Occipital lobe (tissue), 2 donors: ENCODE data around the gene SEMA3C. TPM values are rescaled to one million over a fixed set of nuclear protein-coding genes. Genes with fewer than 3 reads are reported as not detected.
"Not testable (repeated sequence)": the region's sequence is repeated elsewhere in the genome, so short reads cannot be mapped to it uniquely, and the experiment has no call there.

Experiments used
- DNase-seq: peaks from one replicate; lab custom pipeline; 2025; lab: John Stamatoyannopoulos, UW
- total RNA-seq: library from RNA; depleted of rRNA; stranded (reverse); fragments of >200 nt; gene quantifications from one replicate; pipeline ENCODE4 v1.2.3, GENCODE V29; 2014

SEMA3C gene
- total RNA-seq, 1 donor from 2014 or later, result 289 TPM

GRCh38 chr7:80926955-80927354 lies 8.1 kb upstream of the SEMA3C start:
- DNase-seq, result not testable (repeated sequence)

DNA sequence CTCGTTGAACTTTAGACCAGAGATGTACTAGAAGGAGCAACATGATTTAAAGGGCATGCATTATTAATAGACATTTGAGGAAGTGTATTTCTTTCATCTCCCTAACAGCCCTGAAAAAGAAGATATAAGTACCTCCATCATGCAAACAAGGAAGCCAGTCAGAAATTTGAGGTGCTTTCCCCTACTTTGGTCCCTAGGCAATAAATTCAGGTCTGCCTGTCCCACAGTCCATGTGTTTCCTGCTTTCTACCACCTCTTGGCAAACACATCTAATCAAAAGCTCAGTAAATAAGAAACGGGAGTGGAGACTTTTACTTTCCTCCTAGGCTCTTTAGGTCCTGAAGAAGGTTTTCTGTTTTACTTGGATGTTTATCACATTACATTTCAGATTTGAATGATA lies 5.2 kb upstream of the SEMA3C start:
- no peak for DNase-seq

GRCh38 chr7:80923211-80923612 lies 4.4 kb upstream of the SEMA3C start:
- no peak for DNase-seq

GRCh38 chr7:80922253-80923049 lies 3.6 kb upstream of the SEMA3C start:
- no peak for DNase-seq

GRCh38 chr7:80921130-80921529 lies 2.3 kb upstream of the SEMA3C start:
- DNase-seq, result no peak

DNA sequence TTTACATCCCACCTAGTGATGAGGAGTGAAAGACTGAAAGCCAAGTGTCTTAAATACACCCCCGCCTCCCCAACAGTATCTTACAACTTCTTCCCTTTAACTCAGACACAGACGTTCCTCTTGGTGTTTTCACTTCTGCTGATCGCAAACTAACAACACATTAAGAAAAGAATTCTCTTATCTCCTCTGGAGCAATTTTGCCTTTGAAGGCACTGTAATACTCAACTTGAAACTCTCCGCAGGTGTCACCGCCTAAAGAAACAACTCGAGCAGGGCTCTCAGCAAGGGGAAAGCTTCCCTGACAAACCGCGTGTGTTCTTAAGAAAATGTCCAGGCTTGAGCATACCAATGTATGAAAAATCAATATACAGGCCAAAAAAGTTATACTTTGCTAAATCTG lies 452 bp downstream of the SEMA3C start:
- DNase-seq, result no peak

GRCh38 chr7:80916770-80917741 lies 1.8 kb downstream of the SEMA3C start:
- no peak for DNase-seq

- no peak for DNase-seq
Observed at GRCh38 chr7:80910228-80910627, 8.6 kb downstream of the SEMA3C start.

- no peak for DNase-seq
Observed at GRCh38 chr7:80908360-80908797, 10.5 kb downstream of the SEMA3C start.

GRCh38 chr7:80907612-80908011 lies 11.2 kb downstream of the SEMA3C start:
- DNase-seq, result no peak

- DNase-seq, result no peak
Observed at GRCh38 chr7:80907141-80907601, 11.7 kb downstream of the SEMA3C start.

- no peak for DNase-seq
Observed at GRCh38 chr7:80905334-80905733, 13.5 kb downstream of the SEMA3C start.

- no peak for DNase-seq
Observed at GRCh38 chr7:80902716-80903308, 16.0 kb downstream of the SEMA3C start.

DNA sequence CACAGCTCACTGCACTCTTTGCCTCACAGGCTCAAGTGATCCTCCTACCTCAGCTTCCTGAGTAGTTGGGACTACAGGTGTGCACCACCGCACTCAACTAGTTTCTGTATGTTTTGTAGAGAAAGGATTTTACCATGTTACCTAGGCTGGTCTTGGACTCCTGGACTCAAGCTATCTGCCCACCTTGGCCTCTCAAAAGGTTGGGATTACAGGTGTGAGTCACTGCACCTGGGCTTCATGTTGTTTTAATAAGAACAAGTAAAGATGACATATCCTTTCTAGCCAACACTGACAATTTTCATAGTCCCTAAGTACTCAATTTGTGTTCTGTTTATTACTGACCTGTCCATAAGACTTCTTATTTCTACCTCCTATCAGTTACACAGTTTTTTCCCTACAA lies 16.8 kb downstream of the SEMA3C start:
- no peak for DNase-seq

DNA sequence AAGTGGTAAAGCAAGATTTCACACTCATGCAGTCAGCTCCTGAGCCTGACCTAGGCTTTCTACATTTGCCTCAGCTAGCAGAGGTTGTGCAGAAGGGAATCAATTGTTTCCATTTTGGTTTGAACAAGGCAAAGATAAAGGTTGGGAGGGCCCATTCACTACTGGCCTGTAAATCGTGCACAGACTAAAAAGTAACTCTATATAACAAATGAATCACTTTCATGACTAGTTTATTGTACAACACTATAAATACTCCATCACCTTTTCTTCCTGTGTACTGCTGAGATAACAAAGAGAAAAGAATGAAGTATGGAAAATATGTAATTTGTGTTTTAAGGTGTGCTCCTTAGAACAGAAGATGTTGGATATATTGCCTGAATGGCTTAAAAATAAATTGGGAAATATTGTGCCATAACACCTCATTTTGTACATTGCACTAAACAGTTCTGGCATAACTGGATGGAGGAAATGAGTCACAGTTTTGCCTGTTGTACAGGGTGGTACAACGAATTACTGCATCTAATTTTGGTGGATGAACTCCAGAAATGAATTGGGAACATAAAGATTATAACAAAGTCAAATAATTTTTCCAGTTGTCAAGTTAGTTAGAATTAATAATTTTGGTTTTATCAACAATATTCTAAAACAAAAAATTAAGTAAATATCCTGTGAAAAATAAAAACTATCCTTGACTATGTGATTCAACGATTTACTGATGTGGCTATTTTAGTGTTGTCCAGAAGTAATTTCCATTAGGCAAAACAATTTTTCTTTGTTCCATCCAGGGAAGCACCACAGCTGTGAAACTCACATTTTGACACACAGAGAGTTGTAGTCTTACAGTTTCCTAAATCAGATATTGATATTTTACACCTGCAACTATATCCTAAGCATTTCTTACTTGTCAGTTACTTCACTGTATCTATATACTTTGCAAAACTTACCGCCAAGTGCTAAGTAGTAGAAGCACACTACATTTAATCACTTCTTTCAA lies 18.0 kb downstream of the SEMA3C start:
- DNase-seq, result no peak

GRCh38 chr7:80896906-80897598 lies 21.8 kb downstream of the SEMA3C start:
- DNase-seq, result no peak

- DNase-seq, result no peak
Observed at GRCh38 chr7:80895056-80895455, 23.8 kb downstream of the SEMA3C start.

DNA sequence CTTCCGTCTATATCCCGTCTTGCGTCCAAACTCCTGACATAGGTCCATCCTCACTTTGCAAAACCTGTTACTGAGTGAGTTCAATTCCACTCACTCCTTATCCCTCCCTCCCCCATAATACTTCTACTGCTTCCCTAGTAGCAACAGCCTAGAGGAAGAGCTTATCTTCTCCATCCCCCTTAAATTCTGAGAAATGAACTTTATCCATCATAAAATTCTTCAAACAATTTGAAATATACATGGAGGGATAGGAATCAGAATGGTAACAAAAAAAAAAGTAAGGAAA lies 27.6 kb downstream of the SEMA3C start:
- DNase-seq, result no peak

DNA sequence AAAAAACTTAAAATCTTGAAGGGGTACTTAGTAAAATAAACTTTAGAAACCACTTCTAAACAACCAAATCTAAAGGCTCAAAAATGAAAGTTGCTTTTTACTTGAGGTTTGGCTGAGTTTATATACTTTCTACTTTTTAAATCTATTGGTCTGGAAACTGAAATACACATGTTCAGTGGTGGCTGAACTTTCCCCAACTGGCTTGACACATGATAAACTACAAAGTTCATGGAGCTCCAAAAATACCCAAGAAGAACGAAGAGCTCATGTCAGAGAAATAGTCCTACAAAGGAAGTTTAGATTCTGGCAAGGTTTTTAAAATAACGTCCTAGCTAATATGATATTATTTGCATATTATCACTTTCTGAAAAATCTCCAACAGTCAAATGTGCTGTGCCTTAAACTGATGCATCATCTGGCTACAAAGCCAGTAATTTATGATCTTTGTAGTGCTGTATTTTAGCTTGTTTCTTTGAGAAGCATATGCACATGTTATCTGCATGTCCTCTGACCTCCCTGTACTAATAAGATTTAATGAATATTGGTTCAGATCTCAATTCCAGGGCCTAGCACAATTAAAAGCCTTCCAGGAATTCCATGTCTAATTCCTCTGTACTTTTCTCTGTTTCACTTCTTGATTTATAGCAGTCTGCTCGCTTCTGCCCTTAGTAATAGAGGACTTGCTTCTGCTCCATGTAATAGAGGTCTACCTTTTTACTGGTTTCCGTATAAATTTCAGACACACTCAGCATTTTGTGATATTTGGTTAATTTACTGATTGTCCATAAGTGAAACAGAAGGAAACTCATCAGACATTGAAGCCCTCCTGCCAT lies 28.2 kb downstream of the SEMA3C start:
- no peak for DNase-seq
